ENCODE data around the gene CRABP1.

CRABP1 gene

GRCh38 chr15:78340231-78341056 is at the start of gene CRABP1:
Gene CRABP1, plus strand, starts transcription at chr15:78340353. Its CDS starts 76 bp downstream, at chr15:78340429.
- no peak for DNase-seq

DNA sequence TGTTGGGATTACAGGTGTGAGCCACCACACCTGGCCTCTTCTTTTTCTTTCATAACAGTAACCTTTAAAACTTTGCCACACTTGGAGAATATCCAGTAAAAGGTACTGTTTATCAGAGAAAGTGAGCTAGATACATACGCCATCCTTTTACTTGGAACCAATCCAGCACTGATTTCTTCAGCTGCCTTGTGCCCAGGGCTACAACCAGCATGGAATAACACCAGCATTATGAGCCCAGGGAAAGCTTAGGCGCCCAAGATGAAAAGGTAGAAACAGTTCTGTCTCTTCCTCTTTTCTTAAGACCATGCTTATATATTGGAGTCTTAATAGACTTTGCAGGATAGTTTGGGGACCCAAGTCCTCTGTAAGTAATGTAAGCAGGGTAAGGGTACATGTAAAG is 49.1 kb upstream of the CRABP1 start:
- no peak for DNase-seq

DNA sequence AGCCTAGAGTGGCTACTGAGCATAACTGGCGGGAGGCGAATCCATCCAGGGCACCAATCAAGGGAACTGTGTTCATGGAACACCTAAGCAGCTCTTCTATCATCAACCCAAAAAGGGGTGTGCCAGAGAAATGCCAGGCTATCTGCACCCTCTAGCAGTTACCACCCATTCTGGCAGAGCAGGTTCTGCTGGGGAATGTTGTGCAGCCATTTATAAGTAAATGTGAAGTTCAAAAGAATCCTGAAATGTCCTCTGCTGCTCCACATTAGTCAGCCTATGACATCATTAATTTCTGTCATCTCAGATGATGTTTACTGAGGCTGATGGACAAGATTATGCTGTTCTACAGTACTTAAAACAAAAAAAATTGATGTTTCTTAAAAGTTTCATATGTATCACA is 48.5 kb upstream of the CRABP1 start:
- DNase-seq: no peak

- DNase-seq: no peak
Measured at GRCh38 chr15:78292219-78292618, 47.9 kb upstream of the CRABP1 start.

DNA sequence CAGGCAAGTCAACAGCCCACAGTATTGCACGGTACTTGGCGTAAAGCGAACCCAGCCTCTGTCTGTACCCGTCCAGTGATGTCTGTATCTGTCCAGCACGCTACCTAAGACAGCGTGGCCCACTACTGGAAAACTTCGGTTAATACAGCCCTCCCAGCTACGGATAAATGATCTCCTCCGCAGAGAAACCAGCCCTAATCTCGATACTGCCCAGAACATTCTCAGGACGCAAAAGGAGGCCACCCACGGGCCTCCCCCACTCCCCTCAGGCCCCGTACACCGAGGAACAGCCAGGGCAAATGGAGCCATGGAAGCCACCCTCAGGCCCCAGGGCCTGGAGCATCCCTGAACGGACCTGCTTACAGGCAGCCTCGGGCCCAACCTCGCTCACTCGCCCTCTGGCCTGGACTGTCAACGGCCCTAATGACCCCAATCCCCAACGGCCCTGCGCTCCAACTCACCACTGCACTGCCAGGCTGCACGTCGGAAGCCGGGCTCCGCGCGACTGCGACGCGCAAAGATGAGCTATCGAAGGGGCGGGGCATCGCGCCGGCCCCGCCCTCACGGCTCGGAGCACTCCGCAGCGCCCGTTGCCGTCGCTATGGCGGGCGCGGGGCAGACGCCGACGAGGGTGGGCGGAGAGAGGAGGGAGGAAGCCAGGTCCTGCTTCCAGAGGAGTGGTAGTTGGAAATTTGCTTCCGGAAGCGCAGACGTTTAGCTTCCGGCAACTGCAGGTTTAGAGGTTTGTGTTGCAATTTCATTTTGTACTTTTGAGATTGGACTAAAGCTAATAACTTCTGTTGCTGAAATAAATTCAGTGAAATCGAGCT is 40.8 kb upstream of the CRABP1 start, which contains the start of gene SKIC8:
Gene SKIC8, minus strand, starts transcription at position 509 of the 830 bp plus-strand sequence. CDS start 3,923 bp downstream, outside the sequence.
- DNase-seq: peak; percentile 98

- no peak for DNase-seq
Measured at GRCh38 chr15:78301326-78301725, 38.8 kb upstream of the CRABP1 start.

DNA sequence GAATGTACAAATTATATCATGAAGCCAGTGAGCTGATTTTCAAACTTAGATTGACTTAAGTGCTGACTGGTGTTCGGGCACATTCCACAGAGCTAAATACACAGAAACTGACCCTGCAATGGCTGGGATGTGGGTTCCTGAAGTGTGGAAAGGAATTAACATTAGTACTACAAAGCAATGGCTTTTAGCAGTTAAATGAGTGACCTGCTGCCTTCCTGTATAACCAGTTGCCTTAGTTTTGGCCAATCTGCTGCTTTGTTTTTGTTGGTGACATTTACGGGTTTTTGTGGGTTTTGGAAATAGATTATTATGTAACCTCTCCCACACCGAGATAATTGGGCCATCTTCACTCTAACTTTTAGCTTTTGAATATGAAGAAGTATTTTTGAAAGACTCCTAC is 38.3 kb upstream of the CRABP1 start:
- no peak for DNase-seq

- DNase-seq: no peak
Measured at GRCh38 chr15:78302579-78303312, 37.4 kb upstream of the CRABP1 start.

DNA sequence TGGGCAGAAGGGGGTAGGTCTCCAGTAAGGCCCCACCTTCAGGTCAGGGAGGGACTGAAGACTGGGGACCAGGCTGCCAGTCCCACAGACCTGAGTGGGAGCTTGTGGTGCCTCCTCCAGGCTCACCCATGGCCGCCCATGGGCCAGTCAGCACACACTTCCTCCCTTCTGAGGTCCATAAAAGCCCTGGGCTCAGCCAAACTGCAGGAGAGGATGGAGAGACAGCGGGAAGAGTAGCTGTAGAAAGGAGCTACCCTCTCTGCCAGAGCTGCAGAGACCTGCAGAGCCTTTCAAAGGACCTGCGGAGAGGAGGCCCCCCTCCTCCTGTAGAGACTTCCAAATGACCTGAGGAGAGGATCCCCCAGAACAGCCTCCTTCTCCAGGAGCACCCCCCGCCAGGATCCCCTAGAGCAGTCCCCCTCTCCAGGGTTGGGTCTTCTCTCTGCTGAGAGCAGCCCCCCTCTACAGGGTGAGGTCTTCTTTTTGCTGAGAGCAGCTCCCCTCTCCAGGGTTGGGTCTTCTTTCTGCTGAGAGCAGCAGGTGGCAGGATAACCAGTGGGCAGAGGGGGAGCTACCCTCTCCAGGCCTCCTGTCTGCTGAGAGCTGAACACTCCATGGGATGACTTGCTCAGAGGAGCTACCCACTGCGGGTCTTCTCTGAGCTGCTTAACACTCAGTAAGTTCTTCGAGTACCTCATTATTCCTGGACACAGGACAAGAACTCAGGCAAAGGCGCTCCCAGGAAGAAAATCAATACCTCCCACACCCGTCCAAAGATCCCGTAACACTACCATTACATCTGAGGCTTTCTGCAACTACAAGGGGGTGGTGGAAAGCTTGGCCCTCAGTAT is 35.7 kb upstream of the CRABP1 start:
- no peak for DNase-seq

DNA sequence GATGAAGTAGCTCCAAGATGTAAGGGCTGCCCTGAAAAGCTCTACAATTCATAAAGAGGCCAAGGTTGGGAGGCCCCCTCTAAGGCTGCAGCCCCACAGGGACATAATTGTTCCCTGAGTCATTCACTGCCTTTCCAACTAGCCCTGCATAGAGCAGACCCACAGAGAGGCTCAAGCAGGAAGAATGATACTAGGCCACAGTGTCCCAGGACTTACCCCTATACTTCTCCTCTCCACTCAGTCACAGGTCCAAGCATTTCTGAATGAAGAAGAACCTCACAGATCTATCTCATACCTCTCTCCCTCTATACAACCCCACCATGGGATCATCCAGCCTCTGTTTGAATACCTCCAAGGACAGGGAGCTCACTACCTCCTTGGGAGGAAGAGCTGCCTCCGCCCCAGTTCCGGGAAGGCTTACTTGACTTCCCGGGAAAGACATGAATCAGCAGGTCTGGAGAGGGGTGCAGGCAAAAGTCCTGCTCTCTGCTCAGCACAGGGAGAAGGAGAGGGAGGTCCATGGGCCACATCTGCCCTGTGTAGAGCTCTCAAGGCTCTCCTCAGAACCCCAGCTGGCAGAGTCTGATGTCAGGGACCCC is 33.9 kb upstream of the CRABP1 start:
- DNase-seq: peak; percentile 47

DNA sequence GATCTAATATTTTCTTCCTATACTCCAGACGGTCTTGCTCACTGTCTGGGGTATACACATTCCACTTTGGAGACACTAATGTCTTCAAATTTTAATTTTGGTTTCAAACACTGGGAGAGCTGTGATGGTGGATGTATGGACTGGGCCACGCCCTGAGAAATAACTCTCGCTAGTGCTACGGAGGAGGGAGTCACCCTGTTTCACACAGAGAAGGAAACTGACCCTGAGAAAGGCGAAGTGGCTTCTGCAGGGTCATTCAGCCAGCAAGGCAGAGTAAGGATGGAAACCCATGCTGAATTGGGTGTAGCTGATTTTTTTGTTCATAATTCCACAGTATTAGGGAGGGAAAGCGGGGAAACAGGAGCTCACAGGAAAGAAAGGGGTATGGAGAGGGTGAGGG is 32.2 kb upstream of the CRABP1 start:
- no peak for DNase-seq

DNA sequence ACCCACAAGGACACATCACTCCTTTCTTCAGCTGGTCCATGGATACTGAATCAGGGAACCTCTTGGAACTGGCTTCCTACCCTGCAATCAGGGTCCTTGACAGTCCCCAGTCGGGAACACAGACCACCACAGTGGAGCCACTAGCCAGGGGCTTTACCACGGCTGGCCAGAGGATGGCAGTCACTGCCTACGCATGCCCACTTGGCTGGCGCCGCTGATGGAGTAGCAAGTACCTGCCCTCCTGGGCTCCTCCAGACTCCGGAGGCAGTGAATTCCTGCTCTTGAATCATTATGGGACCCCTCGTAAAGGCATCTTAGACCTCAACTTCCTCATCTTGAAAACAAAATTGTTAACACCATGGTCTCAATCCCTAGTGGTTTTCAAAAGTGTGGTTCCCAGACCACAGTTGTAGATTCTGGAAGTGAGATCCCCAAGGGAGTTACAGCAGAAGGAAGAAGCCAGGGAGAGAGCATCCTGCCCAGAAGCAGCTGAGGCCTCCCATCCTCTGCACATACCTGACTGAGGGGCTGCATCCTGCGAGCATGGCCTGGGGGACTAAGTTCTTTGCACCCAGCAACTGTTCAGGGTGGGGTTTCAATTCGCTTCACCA is 31.6 kb upstream of the CRABP1 start:
- DNase-seq: peak; percentile 55

DNA sequence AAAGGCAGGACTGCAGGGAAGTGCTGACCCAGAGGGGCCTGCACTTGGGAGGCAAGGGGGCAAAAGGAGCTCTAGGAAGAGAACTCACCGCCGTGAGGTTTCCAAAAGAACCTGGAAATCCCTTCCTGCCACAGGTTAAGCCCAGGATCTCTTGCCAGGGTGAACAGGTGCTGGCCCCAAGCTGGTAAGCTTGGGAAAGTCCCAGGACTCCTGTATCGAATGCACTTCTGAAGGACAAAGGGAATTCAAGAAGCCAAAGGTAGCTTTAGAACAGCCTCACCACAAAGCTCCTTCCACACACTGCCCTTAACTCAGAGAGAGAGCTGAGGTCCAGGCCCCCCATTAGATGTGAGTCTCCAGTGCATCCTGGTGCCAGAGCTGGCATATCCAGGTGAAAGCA is 28.9 kb upstream of the CRABP1 start:
- DNase-seq: no peak

DNA sequence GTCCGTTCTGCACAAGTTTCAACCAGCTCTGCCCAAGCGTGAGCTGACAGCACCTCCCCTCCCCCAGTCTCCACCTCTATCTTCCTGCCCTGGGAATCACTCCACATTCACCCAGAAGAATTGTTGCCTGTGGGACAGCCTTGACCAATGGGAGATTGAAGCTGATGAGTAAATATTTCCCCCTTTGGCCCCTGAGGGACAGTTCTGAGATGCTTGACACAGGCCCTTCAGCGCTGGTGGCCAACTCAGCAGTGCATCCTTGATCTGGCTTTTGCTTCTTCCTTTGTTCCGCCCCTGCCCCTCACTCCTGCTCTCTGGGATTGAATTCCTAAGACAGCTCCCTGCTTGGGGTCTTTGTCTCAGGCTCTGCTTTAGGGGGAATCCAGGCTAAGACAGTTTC is 27.6 kb upstream of the CRABP1 start:
- no peak for DNase-seq

- DNase-seq: no peak
Measured at GRCh38 chr15:78312957-78313356, 27.2 kb upstream of the CRABP1 start.

GRCh38 chr15:78313383-78313782 is 26.8 kb upstream of the CRABP1 start:
- no peak for DNase-seq

DNA sequence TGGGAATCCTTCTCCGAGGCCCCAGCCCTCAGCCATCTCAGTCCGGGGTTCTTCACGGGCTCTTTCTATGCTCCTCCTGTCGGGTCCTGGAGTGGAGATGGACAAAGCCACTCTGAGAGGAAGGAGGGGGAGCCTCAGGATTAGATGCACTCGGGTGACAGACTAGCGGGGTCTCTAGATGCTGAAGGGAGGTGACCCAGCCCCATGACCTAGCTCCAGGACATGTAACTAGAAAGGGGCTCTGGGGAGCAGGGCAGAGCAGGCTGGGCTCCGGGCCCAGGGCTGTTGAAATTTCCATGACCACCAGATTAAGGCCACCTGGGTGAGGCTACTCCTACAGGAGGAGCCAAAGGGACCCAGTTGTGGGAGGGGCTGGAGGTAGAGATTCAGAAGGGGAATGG is 26.0 kb upstream of the CRABP1 start:
- DNase-seq: no peak

GRCh38 chr15:78315686-78316282 is 24.4 kb upstream of the CRABP1 start:
- peak; percentile 18 for DNase-seq

- DNase-seq: no peak
Measured at GRCh38 chr15:78316283-78317083, 23.7 kb upstream of the CRABP1 start.

Measured in NCI-H226 (cell line).